ENCODE results near the gene KCNIP4.

The KCNIP4 gene

DNA sequence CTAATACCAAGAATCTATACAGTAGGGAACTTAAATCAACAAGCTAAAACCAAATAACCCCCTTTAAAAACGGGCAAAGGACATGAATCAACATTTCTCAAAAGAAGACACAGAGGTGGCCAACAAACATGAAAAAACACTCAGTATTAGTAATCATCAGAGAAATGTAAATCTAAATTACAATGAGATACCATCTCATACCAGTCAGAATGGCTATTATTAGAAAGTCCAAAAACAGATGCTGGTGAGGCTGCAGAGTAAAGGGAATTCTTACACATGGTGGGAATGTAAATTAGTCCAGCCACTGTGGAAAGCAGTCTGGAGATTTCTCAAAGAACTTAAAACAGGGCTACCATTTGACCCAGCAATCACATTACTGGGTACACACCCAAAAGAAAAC lies 1080.5 kb downstream of the KCNIP4 start:
- Histone ChIP-seq H3K27ac (ENCODE audit: poor library complexity, severe bottlenecking) (no peak overlapping the region), H3K4me3 (ENCODE audit: severe bottlenecking) (no peak overlapping the region), H3K36me3 (ENCODE audit: low read depth) (no peaks in the 10 kb centered on the region), H3K27me3 (ENCODE audit: insufficient read depth, poor library complexity, severe bottlenecking) (no peaks in the 10 kb centered on the region), H3K9me3 (ENCODE audit: severe bottlenecking) (no peaks in the 10 kb centered on the region), H3K4me1 (ENCODE audit: insufficient read depth, poor library complexity, severe bottlenecking) (no peaks in the 10 kb centered on the region)
- TF ChIP-seq, protein P1, sequence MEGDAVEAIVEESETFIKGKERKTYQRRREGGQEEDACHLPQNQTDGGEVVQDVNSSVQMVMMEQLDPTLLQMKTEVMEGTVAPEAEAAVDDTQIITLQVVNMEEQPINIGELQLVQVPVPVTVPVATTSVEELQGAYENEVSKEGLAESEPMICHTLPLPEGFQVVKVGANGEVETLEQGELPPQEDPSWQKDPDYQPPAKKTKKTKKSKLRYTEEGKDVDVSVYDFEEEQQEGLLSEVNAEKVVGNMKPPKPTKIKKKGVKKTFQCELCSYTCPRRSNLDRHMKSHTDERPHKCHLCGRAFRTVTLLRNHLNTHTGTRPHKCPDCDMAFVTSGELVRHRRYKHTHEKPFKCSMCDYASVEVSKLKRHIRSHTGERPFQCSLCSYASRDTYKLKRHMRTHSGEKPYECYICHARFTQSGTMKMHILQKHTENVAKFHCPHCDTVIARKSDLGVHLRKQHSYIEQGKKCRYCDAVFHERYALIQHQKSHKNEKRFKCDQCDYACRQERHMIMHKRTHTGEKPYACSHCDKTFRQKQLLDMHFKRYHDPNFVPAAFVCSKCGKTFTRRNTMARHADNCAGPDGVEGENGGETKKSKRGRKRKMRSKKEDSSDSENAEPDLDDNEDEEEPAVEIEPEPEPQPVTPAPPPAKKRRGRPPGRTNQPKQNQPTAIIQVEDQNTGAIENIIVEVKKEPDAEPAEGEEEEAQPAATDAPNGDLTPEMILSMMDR (IDR thresholded peaks at IDR 0.05; ENCODE audit: poor library complexity, severe bottlenecking) = no peak
- ATAC-seq (ENCODE audit: low read depth) (no peak), DNase-seq (ENCODE audit: low spot score) (no peak)

DNA sequence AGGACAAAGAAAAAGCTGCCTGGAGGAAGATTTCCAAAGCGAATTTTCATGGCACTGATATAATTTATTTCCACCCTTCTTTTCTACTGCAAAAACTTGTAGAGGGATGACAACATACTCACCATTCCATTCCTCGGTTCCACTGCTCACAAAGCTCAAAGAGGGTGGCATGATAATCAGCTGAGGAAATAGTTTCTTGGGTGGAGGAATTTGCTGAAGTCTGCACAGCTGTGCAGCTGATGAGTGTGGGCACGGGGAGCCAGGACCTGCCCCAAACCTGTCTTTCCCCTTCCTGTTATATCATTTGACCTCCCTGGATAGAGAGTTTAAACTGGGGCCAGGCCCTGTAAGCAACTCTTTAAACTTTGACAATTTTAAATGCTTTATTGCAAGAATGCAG lies 1087.7 kb downstream of the KCNIP4 start:
- ATAC-seq (ENCODE audit: low read depth) = no peak
- Histone ChIP-seq H3K27me3 (ENCODE audit: insufficient read depth, poor library complexity, severe bottlenecking) (no peaks in the 10 kb centered on the region), H3K4me3 (ENCODE audit: severe bottlenecking) (no peak overlapping the region), H3K4me1 (ENCODE audit: insufficient read depth, poor library complexity, severe bottlenecking) (no peaks in the 10 kb centered on the region), H3K27ac (ENCODE audit: poor library complexity, severe bottlenecking) (no peak overlapping the region), H3K36me3 (ENCODE audit: low read depth) (no peaks in the 10 kb centered on the region), H3K9me3 (ENCODE audit: severe bottlenecking) (no peaks in the 10 kb centered on the region)
- no peak for DNase-seq (ENCODE audit: low spot score)
- TF ChIP-seq, protein P1 (IDR thresholded peaks at IDR 0.05; ENCODE audit: poor library complexity, severe bottlenecking) = no peak

DNA sequence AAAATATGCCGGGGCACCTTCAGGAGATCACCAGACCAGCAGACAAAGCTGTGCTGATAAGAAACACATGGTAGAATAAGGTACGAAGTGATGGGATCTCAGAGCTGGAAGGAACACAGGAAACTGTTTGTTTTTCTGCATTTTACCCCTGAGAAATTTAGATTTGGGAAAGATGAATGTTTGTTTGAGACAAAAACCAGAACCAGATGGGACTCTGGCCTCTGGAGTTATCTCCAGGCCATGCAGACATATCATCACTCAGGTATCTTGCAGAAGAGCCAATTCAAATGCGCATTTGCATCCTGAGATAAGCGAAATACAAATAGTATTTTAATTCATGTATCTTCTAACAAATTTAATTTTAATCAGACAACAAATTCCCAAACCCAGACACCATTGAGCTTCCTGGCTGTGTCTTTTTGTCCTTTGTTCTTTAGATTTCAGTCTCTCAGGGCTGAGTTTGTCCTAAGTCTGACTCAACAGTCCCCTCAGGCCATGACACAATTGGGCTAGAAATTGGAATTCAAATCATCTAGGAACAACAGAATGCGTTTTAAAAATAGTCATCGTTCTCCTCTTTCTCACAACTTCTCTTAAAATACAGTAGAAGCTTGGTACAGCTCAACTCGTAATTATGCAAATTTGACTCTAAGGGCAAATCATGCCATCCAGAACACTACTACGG lies 1089.3 kb downstream of the KCNIP4 start:
- Histone ChIP-seq H3K4me1 (ENCODE audit: insufficient read depth, poor library complexity, severe bottlenecking) (no peaks in the 10 kb centered on the region), H3K9me3 (ENCODE audit: severe bottlenecking) (no peaks in the 10 kb centered on the region), H3K36me3 (ENCODE audit: low read depth) (no peaks in the 10 kb centered on the region), H3K27me3 (ENCODE audit: insufficient read depth, poor library complexity, severe bottlenecking) (no peaks in the 10 kb centered on the region), H3K4me3 (ENCODE audit: severe bottlenecking) (no peak overlapping the region), H3K27ac (ENCODE audit: poor library complexity, severe bottlenecking) (no peak overlapping the region)
- ATAC-seq (ENCODE audit: low read depth) (no peak), DNase-seq (ENCODE audit: low spot score) (no peak)
- TF ChIP-seq, protein P1 (IDR thresholded peaks at IDR 0.05; ENCODE audit: poor library complexity, severe bottlenecking) = no peak

DNA sequence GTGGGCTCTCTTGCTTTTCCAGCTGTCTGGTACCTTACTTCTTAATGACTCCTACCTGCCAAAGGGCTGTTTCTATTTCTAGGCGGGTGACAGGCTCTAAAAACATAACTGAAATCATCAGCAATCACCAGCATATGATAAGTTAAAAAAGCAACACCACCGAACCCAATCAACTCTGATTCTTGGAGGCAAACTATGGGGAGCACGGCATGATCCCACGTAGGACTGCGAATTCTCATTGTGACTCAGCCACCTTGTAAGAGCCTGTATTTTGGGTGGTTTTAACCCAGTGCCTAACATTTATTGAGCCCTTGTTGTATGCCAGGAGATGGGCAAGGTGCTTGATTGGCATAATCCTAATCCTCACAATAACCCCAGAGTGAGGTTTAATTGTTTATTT lies 1091.5 kb downstream of the KCNIP4 start:
- TF ChIP-seq, protein P1 (IDR thresholded peaks at IDR 0.05; ENCODE audit: poor library complexity, severe bottlenecking) = no peak
- DNase-seq (ENCODE audit: low spot score) (no peak), ATAC-seq (ENCODE audit: low read depth) (no peak)
- Histone ChIP-seq H3K4me3 (ENCODE audit: severe bottlenecking) (no peak overlapping the region), H3K4me1 (ENCODE audit: insufficient read depth, poor library complexity, severe bottlenecking) (no peaks in the 10 kb centered on the region), H3K9me3 (ENCODE audit: severe bottlenecking) (no peaks in the 10 kb centered on the region), H3K36me3 (ENCODE audit: low read depth) (no peaks in the 10 kb centered on the region), H3K27ac (ENCODE audit: poor library complexity, severe bottlenecking) (no peak overlapping the region), H3K27me3 (ENCODE audit: insufficient read depth, poor library complexity, severe bottlenecking) (no peaks in the 10 kb centered on the region)

DNA sequence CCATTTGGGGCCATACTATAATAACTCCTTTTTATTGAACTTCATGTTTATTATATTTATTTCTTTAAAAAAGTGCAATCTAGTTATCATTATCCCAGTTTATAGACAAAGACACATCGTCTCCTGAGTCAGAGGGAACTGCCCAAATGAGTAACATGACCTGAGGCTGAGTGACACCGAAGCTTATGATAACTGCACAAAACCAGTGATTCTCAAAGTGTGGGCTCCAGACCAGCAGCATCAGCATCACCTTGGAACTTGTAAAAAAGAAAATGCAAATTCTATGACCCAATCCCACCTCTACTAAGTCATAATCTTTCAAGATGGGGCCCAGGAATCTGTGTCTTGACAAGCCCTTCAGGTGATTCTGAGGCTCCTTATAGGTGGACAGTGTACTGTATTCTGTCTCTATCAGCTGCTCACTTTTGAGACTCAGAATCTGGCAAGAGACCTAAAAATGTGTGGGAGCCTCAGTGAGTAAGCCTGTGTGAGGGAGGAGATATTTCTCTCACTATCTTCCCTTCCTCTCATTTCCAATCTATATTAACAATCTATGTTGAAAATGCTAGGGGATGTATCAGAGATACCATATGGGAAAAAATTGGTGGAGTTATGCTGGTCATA lies 1101.3 kb downstream of the KCNIP4 start:
- H3K36me3 ChIP-seq (ENCODE audit: low read depth) = no peaks in the 10 kb centered on the region
- no peaks in the 10 kb centered on the region for H3K9me3 ChIP-seq (ENCODE audit: severe bottlenecking)
- no peak overlapping the region for H3K27ac ChIP-seq (ENCODE audit: poor library complexity, severe bottlenecking)
- ATAC-seq (ENCODE audit: low read depth) (peak; percentile 65), DNase-seq (ENCODE audit: low spot score) (no peak)
- TF ChIP-seq, protein P1 (IDR thresholded peaks at IDR 0.05; ENCODE audit: poor library complexity, severe bottlenecking) = no peak
- no peaks in the 10 kb centered on the region for H3K27me3 ChIP-seq (ENCODE audit: insufficient read depth, poor library complexity, severe bottlenecking)
- H3K4me3 ChIP-seq (ENCODE audit: severe bottlenecking) = no peak overlapping the region
- peaks cover 6% of the 10 kb centered on the region for H3K4me1 ChIP-seq (ENCODE audit: insufficient read depth, poor library complexity, severe bottlenecking)
